Measurements from ENCODE around the gene PALLD. TPM values are rescaled to one million over a fixed set of nuclear protein-coding genes. Genes with fewer than 3 reads are reported as not detected.

PALLD gene
- total RNA-seq, 1 experiment from 2014 or later, result 23.7 TPM

DNA sequence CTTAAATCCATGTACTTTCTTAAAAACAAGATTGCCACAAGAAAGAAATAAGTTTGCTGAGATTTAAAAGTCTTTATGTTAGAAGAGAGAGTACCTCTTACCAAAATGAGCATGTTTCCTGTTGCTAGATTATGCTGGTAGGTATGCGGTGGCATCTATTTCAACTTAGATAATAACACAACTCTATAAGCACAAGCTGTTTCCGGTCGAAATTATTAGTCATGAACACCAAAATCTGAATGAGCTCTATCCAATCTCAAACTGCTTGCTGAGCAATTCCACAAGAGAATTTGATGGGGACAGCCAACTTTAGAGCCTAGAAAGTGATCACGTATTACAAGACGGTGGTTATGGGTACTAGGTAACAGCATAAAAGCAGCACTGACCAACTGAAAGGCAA lies 463.9 kb downstream of the PALLD start:
- CTCF ChIA-PET, result no interaction called here
- ATAC-seq, result no peak

GRCh38 chr4:168972596-168972995 lies 475.7 kb downstream of the PALLD start:
- no peaks in the 10 kb centered on the region for H3K4me1 Mint-ChIP-seq
- no peak for ATAC-seq
- no peaks in the 10 kb centered on the region; the same call in 1 of the 2 replicates for H3K27me3 Mint-ChIP-seq (ENCODE audit: low read depth)
- H3K27ac Mint-ChIP-seq, result no peak overlapping the region
- H3K36me3 Mint-ChIP-seq, result peaks cover 19% of the 10 kb centered on the region
- ChIA-PET CTCF (no interaction called here), POLR2A (no interaction called here)
- H3K4me3 Mint-ChIP-seq, result no peak overlapping the region
- peaks cover 41% of the 10 kb centered on the region for H3K9me3 Mint-ChIP-seq
- no peak for DNase-seq (ENCODE audit: low spot score)
- no peak for TF ChIP-seq ZNF121 (CRISPR knock-in tag; IDR thresholded peaks at IDR 0.05)
- no peak for TF ChIP-seq E2F1 (CRISPR knock-in tag; IDR thresholded peaks at IDR 0.05)
- TF ChIP-seq ATF2 (CRISPR knock-in tag; IDR thresholded peaks at IDR 0.05; ENCODE audit: borderline replicate concordance, low read depth), result no peak
- TF ChIP-seq, protein P1, sequence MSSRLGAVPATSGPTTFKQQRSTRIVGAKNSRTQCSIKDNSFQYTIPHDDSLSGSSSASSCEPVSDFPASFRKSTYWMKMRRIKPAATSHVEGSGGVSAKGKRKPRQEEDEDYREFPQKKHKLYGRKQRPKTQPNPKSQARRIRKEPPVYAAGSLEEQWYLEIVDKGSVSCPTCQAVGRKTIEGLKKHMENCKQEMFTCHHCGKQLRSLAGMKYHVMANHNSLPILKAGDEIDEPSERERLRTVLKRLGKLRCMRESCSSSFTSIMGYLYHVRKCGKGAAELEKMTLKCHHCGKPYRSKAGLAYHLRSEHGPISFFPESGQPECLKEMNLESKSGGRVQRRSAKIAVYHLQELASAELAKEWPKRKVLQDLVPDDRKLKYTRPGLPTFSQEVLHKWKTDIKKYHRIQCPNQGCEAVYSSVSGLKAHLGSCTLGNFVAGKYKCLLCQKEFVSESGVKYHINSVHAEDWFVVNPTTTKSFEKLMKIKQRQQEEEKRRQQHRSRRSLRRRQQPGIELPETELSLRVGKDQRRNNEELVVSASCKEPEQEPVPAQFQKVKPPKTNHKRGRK (CRISPR knock-in tag; IDR thresholded peaks at IDR 0.05; ENCODE audit: borderline replicate concordance), result no peak
- no peak for TF ChIP-seq TEAD4 (CRISPR knock-in tag; IDR thresholded peaks at IDR 0.05)
- TF ChIP-seq TCF7 (CRISPR knock-in tag; IDR thresholded peaks at IDR 0.05; ENCODE audit: low read depth), result no peak
- no peak for TF ChIP-seq ZNF263 (CRISPR knock-in tag; IDR thresholded peaks at IDR 0.05; ENCODE audit: low read depth)
- no peak for TF ChIP-seq ZNF317 (CRISPR knock-in tag; IDR thresholded peaks at IDR 0.05; ENCODE audit: borderline replicate concordance, low read depth)
- TF ChIP-seq ZBTB21 (CRISPR knock-in tag; IDR thresholded peaks at IDR 0.05; ENCODE audit: borderline replicate concordance), result no peak
- no peak for TF ChIP-seq NFYB (CRISPR knock-in tag; conservative IDR thresholded peaks at IDR 0.05; ENCODE audit: low read depth)

More for the DNA sequence above, 463.9 kb downstream of the PALLD start:
- Mint-ChIP-seq H3K36me3 (peaks cover 18% of the 10 kb centered on the region), H3K4me3 (no peak overlapping the region), H3K4me1 (no peaks in the 10 kb centered on the region), H3K27me3 (ENCODE audit: low read depth) (no peaks in the 10 kb centered on the region; the same call in 1 of the 2 replicates), H3K9me3 (peaks cover 22% of the 10 kb centered on the region), H3K27ac (no peak overlapping the region)
- no peak for DNase-seq (ENCODE audit: low spot score)
- POLR2A ChIA-PET, result no interaction called here
- TF ChIP-seq NR3C1 (CRISPR knock-in tag; conservative IDR thresholded peaks at IDR 0.05; ENCODE audit: low read depth), result no peak
- TF ChIP-seq, protein P2, sequence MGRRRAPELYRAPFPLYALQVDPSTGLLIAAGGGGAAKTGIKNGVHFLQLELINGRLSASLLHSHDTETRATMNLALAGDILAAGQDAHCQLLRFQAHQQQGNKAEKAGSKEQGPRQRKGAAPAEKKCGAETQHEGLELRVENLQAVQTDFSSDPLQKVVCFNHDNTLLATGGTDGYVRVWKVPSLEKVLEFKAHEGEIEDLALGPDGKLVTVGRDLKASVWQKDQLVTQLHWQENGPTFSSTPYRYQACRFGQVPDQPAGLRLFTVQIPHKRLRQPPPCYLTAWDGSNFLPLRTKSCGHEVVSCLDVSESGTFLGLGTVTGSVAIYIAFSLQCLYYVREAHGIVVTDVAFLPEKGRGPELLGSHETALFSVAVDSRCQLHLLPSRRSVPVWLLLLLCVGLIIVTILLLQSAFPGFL (CRISPR knock-in tag; IDR thresholded peaks at IDR 0.05; ENCODE audit: borderline replicate concordance), result no peak
- no peak for TF ChIP-seq ELF4 (CRISPR knock-in tag; IDR thresholded peaks at IDR 0.05; ENCODE audit: low read depth)
- TF ChIP-seq E2F4 (CRISPR knock-in tag; IDR thresholded peaks at IDR 0.05; ENCODE audit: borderline replicate concordance, low read depth), result no peak
- TF ChIP-seq MXD4 (CRISPR knock-in tag; IDR thresholded peaks at IDR 0.05; ENCODE audit: borderline replicate concordance), result no peak
- TF ChIP-seq, protein P3, sequence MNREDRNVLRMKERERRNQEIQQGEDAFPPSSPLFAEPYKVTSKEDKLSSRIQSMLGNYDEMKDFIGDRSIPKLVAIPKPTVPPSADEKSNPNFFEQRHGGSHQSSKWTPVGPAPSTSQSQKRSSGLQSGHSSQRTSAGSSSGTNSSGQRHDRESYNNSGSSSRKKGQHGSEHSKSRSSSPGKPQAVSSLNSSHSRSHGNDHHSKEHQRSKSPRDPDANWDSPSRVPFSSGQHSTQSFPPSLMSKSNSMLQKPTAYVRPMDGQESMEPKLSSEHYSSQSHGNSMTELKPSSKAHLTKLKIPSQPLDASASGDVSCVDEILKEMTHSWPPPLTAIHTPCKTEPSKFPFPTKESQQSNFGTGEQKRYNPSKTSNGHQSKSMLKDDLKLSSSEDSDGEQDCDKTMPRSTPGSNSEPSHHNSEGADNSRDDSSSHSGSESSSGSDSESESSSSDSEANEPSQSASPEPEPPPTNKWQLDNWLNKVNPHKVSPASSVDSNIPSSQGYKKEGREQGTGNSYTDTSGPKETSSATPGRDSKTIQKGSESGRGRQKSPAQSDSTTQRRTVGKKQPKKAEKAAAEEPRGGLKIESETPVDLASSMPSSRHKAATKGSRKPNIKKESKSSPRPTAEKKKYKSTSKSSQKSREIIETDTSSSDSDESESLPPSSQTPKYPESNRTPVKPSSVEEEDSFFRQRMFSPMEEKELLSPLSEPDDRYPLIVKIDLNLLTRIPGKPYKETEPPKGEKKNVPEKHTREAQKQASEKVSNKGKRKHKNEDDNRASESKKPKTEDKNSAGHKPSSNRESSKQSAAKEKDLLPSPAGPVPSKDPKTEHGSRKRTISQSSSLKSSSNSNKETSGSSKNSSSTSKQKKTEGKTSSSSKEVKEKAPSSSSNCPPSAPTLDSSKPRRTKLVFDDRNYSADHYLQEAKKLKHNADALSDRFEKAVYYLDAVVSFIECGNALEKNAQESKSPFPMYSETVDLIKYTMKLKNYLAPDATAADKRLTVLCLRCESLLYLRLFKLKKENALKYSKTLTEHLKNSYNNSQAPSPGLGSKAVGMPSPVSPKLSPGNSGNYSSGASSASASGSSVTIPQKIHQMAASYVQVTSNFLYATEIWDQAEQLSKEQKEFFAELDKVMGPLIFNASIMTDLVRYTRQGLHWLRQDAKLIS (CRISPR knock-in tag; IDR thresholded peaks at IDR 0.05; ENCODE audit: borderline replicate concordance), result no peak
- TF ChIP-seq GTF2I (CRISPR knock-in tag; conservative IDR thresholded peaks at IDR 0.05), result no peak
- no peak for TF ChIP-seq RELA (CRISPR knock-in tag; IDR thresholded peaks at IDR 0.05; ENCODE audit: borderline replicate concordance)
- TF ChIP-seq ZNF396 (CRISPR knock-in tag; IDR thresholded peaks at IDR 0.05; ENCODE audit: borderline replicate concordance), result no peak
- TF ChIP-seq, protein P4, sequence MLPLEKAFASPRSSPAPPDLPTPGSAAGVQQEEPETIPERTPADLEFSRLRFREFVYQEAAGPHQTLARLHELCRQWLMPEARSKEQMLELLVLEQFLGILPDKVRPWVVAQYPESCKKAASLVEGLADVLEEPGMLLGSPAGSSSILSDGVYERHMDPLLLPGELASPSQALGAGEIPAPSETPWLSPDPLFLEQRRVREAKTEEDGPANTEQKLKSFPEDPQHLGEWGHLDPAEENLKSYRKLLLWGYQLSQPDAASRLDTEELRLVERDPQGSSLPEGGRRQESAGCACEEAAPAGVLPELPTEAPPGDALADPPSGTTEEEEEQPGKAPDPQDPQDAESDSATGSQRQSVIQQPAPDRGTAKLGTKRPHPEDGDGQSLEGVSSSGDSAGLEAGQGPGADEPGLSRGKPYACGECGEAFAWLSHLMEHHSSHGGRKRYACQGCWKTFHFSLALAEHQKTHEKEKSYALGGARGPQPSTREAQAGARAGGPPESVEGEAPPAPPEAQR (CRISPR knock-in tag; IDR thresholded peaks at IDR 0.05), result no peak
- no peak for TF ChIP-seq ZMAT4 (CRISPR knock-in tag; IDR thresholded peaks at IDR 0.05)

Measured in WTC11 (cell line).